ENCODE measurements around the gene ZNF536.

The ZNF536 gene

GRCh38 chr19:30401956-30402355 is 29.8 kb downstream of the ZNF536 start:
- Histone ChIP-seq H3K4me1 (no peaks in the 10 kb centered on the region), H3K36me3 (no peaks in the 10 kb centered on the region), H3K27me3 (no peaks in the 10 kb centered on the region), H3K4me3 (no peak overlapping the region), H3K27ac (no peak overlapping the region), H3K9me3 (no peaks in the 10 kb centered on the region)
- DNase-seq: no peak
- no peak for TF ChIP-seq CTCF (IDR thresholded peaks at IDR 0.05)
- intact Hi-C loops (cut with DNase I; ENCODE audit: low total_unique reads): no loop called here

- no peak for TF ChIP-seq CTCF (IDR thresholded peaks at IDR 0.05)
- no peaks in the 10 kb centered on the region for H3K4me1 ChIP-seq
- no peaks in the 10 kb centered on the region for H3K9me3 ChIP-seq
- no peak overlapping the region for H3K27ac ChIP-seq
- no peaks in the 10 kb centered on the region for H3K36me3 ChIP-seq
- H3K4me3 ChIP-seq: no peak overlapping the region
- no peaks in the 10 kb centered on the region for H3K27me3 ChIP-seq
- intact Hi-C loops (cut with DNase I; ENCODE audit: low total_unique reads): no loop called here
- DNase-seq: no peak
Measured at GRCh38 chr19:30402436-30403202, 30.4 kb downstream of the ZNF536 start.

- intact Hi-C loops (cut with DNase I; ENCODE audit: low total_unique reads): no loop called here
Measured at GRCh38 chr19:30403203-30403985, 31.2 kb downstream of the ZNF536 start.

GRCh38 chr19:30406220-30407067 is 34.3 kb downstream of the ZNF536 start:
- intact Hi-C loops (cut with DNase I; ENCODE audit: low total_unique reads): no loop called here
- no peaks in the 10 kb centered on the region for H3K27me3 ChIP-seq
- no peaks in the 10 kb centered on the region for H3K4me1 ChIP-seq
- no peaks in the 10 kb centered on the region for H3K36me3 ChIP-seq
- no peak overlapping the region for H3K27ac ChIP-seq
- H3K9me3 ChIP-seq: no peaks in the 10 kb centered on the region
- no peak for TF ChIP-seq CTCF (IDR thresholded peaks at IDR 0.05)
- no peak for DNase-seq
- no peak overlapping the region for H3K4me3 ChIP-seq

More at GRCh38 chr19:30403203-30403985, 31.2 kb downstream of the ZNF536 start:
- Histone ChIP-seq H3K9me3 (no peaks in the 10 kb centered on the region), H3K36me3 (no peaks in the 10 kb centered on the region), H3K27ac (no peak overlapping the region), H3K27me3 (no peaks in the 10 kb centered on the region), H3K4me1 (no peaks in the 10 kb centered on the region), H3K4me3 (no peak overlapping the region)
- no peak for DNase-seq
- no peak for TF ChIP-seq CTCF (IDR thresholded peaks at IDR 0.05)

- no peak for TF ChIP-seq CTCF (IDR thresholded peaks at IDR 0.05)
- Histone ChIP-seq H3K27me3 (no peaks in the 10 kb centered on the region), H3K9me3 (no peaks in the 10 kb centered on the region), H3K36me3 (no peaks in the 10 kb centered on the region), H3K27ac (no peak overlapping the region), H3K4me3 (no peak overlapping the region), H3K4me1 (no peaks in the 10 kb centered on the region)
- intact Hi-C loops (cut with DNase I; ENCODE audit: low total_unique reads): no loop called here
- no peak for DNase-seq
Measured at GRCh38 chr19:30407068-30407709, 35.0 kb downstream of the ZNF536 start.

Data from tibial artery (tissue), 4 donors.